ENCODE results near the gene DAPK3. TPM values are rescaled to one million over a fixed set of nuclear protein-coding genes. Genes with fewer than 3 reads are reported as not detected.

The DAPK3 gene
- total RNA-seq, 2 donors from 2014 or later = 167 to 241 TPM

- H3K27me3 ChIP-seq (replicated peaks; ENCODE audit: insufficient read depth) = no peaks in the 10 kb centered on the region
- H3K36me3 ChIP-seq = peaks cover 11% of the 10 kb centered on the region
- H3K4me1 ChIP-seq (ENCODE audit: control insufficient read depth in 1 of 2, low read depth in 2 of 2) = peaks cover 7 to 40% of the 10 kb centered on the region in 2 donors
- ATAC-seq (ENCODE audit: insufficient number of reproducible peaks, low FRiP score, low read depth) = no peak
- no peak overlapping the region for H3K4me3 ChIP-seq
- no peak for DNase-seq (ENCODE audit: low spot score)
- no peak overlapping the region for H3K27ac ChIP-seq
- no peaks in the 10 kb centered on the region for H3K9me3 ChIP-seq
- TF ChIP-seq, protein P1, sequence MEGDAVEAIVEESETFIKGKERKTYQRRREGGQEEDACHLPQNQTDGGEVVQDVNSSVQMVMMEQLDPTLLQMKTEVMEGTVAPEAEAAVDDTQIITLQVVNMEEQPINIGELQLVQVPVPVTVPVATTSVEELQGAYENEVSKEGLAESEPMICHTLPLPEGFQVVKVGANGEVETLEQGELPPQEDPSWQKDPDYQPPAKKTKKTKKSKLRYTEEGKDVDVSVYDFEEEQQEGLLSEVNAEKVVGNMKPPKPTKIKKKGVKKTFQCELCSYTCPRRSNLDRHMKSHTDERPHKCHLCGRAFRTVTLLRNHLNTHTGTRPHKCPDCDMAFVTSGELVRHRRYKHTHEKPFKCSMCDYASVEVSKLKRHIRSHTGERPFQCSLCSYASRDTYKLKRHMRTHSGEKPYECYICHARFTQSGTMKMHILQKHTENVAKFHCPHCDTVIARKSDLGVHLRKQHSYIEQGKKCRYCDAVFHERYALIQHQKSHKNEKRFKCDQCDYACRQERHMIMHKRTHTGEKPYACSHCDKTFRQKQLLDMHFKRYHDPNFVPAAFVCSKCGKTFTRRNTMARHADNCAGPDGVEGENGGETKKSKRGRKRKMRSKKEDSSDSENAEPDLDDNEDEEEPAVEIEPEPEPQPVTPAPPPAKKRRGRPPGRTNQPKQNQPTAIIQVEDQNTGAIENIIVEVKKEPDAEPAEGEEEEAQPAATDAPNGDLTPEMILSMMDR (IDR thresholded peaks at IDR 0.05) = no peak
These were observed 46.2 kb upstream of the DAPK3 start for GRCh38 chr19:4016903-4017638.

GRCh38 chr19:4016486-4016885, 45.6 kb upstream of the DAPK3 start:
- no peak for DNase-seq (ENCODE audit: low spot score)
- Histone ChIP-seq H3K36me3 (peaks cover 11% of the 10 kb centered on the region), H3K4me3 (no peak overlapping the region), H3K27me3 (replicated peaks; ENCODE audit: insufficient read depth) (no peaks in the 10 kb centered on the region), H3K27ac (peak overlapping the region in 1 of 2 donors; percentile 39), H3K4me1 (ENCODE audit: control insufficient read depth in 1 of 2, low read depth in 2 of 2) (peaks cover 7 to 40% of the 10 kb centered on the region in 2 donors), H3K9me3 (no peaks in the 10 kb centered on the region)
- TF ChIP-seq, protein P1 (IDR thresholded peaks at IDR 0.05) = no peak
- ATAC-seq (ENCODE audit: insufficient number of reproducible peaks, low FRiP score, low read depth) = no peak

DNA sequence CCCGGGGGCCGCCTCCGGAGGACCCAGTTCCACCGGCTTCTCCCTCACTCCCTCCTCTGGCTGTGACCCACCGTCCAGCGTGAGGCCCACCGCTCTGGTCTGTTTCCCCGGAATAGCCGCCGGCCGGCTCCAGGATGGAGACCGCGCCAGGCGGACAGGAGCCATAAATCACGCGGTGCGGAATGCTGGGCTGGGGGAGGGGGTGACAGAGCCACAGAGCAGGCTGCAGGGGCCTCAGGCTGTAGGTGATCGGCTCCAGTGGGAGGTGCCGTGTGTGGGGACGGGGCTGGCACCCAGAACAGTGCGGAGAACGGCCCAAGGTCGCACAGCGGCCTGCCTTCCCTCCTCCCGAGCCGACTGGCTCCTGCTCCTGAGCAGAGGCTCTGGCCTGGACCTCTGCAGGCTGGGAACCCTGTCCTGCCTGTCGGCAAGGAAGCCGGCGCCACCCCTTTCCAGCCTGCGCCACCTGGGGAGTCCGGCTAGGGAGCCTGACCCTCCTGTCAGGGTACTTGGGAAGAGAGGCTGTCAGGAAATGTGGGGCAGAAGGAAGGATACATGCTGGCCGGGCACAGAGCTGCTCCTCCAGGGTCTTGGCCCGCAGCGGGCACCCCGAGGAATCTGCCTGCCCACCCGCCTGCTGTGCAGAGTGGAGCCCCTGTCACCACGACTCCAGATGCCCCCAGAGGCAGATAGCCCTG, 45.0 kb upstream of the DAPK3 start:
- ATAC-seq (ENCODE audit: insufficient number of reproducible peaks, low FRiP score, low read depth) (no peak), DNase-seq (ENCODE audit: low spot score) (no peak)
- Histone ChIP-seq H3K4me3 (peak overlapping the region; percentile 50), H3K4me1 (ENCODE audit: control insufficient read depth in 1 of 2, low read depth in 2 of 2) (peaks cover 7 to 47% of the 10 kb centered on the region in 2 donors), H3K27me3 (replicated peaks; ENCODE audit: insufficient read depth) (no peaks in the 10 kb centered on the region), H3K27ac (peak overlapping the region; percentile 39 to 53), H3K9me3 (no peaks in the 10 kb centered on the region), H3K36me3 (peaks cover 11% of the 10 kb centered on the region)
- TF ChIP-seq, protein P1 (IDR thresholded peaks at IDR 0.05) = no peak

GRCh38 chr19:4014541-4015491, 43.9 kb upstream of the DAPK3 start:
- peaks cover 11% of the 10 kb centered on the region for H3K36me3 ChIP-seq
- ATAC-seq (ENCODE audit: insufficient number of reproducible peaks, low FRiP score, low read depth) (no peak), DNase-seq (ENCODE audit: low spot score) (no peak)
- H3K4me3 ChIP-seq = peak overlapping the region; percentile 50
- H3K9me3 ChIP-seq = no peaks in the 10 kb centered on the region
- H3K27me3 ChIP-seq (replicated peaks; ENCODE audit: insufficient read depth) = no peaks in the 10 kb centered on the region
- TF ChIP-seq, protein P1 (IDR thresholded peaks at IDR 0.05) = no peak
- H3K27ac ChIP-seq = peak overlapping the region; percentile 47 to 53
- peaks cover 17 to 51% of the 10 kb centered on the region in 2 donors for H3K4me1 ChIP-seq (ENCODE audit: control insufficient read depth in 1 of 2, low read depth in 2 of 2)

All from thoracic aorta (tissue), 2 donors.